ENCODE measurements around the gene SYT1.

The SYT1 gene

GRCh38 chr12:79001404-79001803, 136.8 kb downstream of the SYT1 start:
- H3K4me3 ChIP-seq (ENCODE audit: low read depth, low read length) = no peak overlapping the region
- TF ChIP-seq, protein P1, sequence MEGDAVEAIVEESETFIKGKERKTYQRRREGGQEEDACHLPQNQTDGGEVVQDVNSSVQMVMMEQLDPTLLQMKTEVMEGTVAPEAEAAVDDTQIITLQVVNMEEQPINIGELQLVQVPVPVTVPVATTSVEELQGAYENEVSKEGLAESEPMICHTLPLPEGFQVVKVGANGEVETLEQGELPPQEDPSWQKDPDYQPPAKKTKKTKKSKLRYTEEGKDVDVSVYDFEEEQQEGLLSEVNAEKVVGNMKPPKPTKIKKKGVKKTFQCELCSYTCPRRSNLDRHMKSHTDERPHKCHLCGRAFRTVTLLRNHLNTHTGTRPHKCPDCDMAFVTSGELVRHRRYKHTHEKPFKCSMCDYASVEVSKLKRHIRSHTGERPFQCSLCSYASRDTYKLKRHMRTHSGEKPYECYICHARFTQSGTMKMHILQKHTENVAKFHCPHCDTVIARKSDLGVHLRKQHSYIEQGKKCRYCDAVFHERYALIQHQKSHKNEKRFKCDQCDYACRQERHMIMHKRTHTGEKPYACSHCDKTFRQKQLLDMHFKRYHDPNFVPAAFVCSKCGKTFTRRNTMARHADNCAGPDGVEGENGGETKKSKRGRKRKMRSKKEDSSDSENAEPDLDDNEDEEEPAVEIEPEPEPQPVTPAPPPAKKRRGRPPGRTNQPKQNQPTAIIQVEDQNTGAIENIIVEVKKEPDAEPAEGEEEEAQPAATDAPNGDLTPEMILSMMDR (IDR thresholded peaks at IDR 0.05; ENCODE audit: borderline replicate concordance, insufficient read depth, low read depth, low read length) = no peak

DNA sequence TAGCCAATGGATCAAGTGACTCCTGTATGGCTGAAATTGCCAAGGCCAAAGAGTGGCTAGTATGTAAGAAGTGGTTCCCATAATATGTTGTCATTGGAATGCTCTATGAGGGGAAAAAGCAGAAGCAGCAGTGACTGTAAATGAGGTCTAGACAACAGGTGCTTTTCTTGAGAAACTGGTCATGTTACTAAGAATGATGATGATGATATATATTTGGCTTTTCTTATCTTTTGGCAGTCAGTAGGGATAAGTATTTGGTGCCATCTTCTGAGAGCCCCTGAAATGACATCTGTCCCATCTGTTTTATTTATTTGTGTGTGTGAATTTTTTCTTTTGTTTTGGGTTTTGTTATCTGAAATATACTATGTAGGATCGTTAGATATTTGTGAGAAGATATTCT, 141.7 kb downstream of the SYT1 start:
- TF ChIP-seq, protein P1 (IDR thresholded peaks at IDR 0.05; ENCODE audit: borderline replicate concordance, insufficient read depth, low read depth, low read length) = no peak
- no peak overlapping the region for H3K4me3 ChIP-seq (ENCODE audit: low read depth, low read length)

GRCh38 chr12:79008591-79008990, 144.0 kb downstream of the SYT1 start:
- H3K4me3 ChIP-seq (ENCODE audit: low read depth, low read length) = no peak overlapping the region
- TF ChIP-seq, protein P1 (IDR thresholded peaks at IDR 0.05; ENCODE audit: borderline replicate concordance, insufficient read depth, low read depth, low read length) = no peak

- TF ChIP-seq, protein P1 (IDR thresholded peaks at IDR 0.05; ENCODE audit: borderline replicate concordance, insufficient read depth, low read depth, low read length) = no peak
- H3K4me3 ChIP-seq (ENCODE audit: low read depth, low read length) = no peak overlapping the region
Measured at GRCh38 chr12:79012636-79013035, 148.1 kb downstream of the SYT1 start.

GRCh38 chr12:79016181-79016580, 151.6 kb downstream of the SYT1 start:
- TF ChIP-seq, protein P1 (IDR thresholded peaks at IDR 0.05; ENCODE audit: borderline replicate concordance, insufficient read depth, low read depth, low read length) = no peak
- no peak overlapping the region for H3K4me3 ChIP-seq (ENCODE audit: low read depth, low read length)

- TF ChIP-seq, protein P1 (IDR thresholded peaks at IDR 0.05; ENCODE audit: borderline replicate concordance, insufficient read depth, low read depth, low read length) = no peak
- H3K4me3 ChIP-seq (ENCODE audit: low read depth, low read length) = no peak overlapping the region
Measured at GRCh38 chr12:79019672-79020071, 155.1 kb downstream of the SYT1 start.

DNA sequence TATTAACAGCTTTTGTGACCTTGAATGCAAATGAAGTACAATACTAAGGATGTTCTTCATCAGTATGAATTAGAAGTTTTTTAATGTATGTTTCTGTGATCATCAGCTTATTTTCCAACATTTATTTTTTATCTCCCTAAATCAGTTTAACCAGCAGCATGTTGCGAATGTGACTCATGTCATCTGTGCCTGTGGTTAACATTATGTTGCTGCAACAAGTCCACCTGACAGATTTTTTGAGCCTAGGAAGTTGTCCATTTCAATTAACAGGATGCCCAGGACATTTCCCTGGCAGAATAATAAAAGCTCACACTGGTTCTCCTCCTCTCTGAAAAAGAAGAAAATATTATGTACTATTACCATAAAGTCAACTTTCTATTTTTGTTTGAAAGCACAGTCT, 155.5 kb downstream of the SYT1 start:
- H3K4me3 ChIP-seq (ENCODE audit: low read depth, low read length) = no peak overlapping the region

More for the DNA sequence above, 155.5 kb downstream of the SYT1 start:
- TF ChIP-seq, protein P1 (IDR thresholded peaks at IDR 0.05; ENCODE audit: borderline replicate concordance, insufficient read depth, low read depth, low read length) = no peak
